ENCODE measurements around the gene NMRAL1. TPM values are rescaled to one million over a fixed set of nuclear protein-coding genes. Genes with fewer than 3 reads are reported as not detected.

NMRAL1 gene
- total RNA-seq, 1 donor from 2014 or later, result 43.5 TPM

DNA sequence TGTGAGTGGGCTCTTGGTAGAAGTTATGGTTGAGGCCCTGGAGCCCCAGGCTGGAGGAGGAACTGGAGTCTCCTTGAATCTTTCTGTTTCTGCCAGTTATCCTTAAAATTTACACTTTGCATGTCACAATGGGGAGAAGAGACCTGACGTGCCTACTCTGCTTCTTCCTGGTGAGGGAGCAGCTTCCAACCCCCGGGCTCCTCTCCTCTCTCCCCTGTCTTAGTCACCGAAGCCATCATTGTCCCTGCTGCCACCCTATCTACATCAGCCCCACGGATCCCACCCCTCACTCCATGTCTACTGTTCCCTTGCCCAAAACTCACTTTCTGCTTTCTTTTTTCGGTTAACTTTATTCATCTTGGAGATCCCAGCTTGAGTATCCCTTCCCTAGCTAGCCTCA lies 31.2 kb downstream of the NMRAL1 start:
- H3K4me1 ChIP-seq, result no peaks in the 10 kb centered on the region
- H3K27ac ChIP-seq, result no peak overlapping the region
- DNase-seq (no peak), ATAC-seq (no peak)
- H3K9me3 ChIP-seq, result no peaks in the 10 kb centered on the region
- TF ChIP-seq, protein P1, sequence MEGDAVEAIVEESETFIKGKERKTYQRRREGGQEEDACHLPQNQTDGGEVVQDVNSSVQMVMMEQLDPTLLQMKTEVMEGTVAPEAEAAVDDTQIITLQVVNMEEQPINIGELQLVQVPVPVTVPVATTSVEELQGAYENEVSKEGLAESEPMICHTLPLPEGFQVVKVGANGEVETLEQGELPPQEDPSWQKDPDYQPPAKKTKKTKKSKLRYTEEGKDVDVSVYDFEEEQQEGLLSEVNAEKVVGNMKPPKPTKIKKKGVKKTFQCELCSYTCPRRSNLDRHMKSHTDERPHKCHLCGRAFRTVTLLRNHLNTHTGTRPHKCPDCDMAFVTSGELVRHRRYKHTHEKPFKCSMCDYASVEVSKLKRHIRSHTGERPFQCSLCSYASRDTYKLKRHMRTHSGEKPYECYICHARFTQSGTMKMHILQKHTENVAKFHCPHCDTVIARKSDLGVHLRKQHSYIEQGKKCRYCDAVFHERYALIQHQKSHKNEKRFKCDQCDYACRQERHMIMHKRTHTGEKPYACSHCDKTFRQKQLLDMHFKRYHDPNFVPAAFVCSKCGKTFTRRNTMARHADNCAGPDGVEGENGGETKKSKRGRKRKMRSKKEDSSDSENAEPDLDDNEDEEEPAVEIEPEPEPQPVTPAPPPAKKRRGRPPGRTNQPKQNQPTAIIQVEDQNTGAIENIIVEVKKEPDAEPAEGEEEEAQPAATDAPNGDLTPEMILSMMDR (IDR thresholded peaks at IDR 0.05), result no peak
- no peaks in the 10 kb centered on the region for H3K27me3 ChIP-seq (ENCODE audit: low read depth)
- no peak overlapping the region for H3K4me3 ChIP-seq
- peaks cover 100% of the 10 kb centered on the region for H3K36me3 ChIP-seq
- intact Hi-C loops (cut with DNase I), result no loop called here

DNA sequence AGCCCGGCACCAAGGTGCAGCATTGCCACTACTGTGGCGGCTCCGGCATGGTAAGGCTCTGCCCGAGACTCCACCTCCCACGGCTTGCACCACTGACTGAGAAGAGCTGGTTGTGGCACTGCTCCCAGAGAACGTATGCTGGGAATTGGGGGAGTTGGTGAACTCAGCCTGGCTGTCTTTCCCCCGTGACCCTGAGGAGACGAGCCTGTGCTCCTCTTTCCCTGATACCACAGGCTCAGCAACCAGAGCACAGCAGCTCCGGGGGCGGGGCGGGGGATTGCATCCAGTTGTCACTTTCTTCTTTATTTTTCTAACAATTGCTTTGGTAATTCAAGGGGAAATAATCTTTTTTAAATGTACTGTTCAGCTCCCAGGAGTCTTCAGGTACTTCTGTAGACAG lies 32.1 kb downstream of the NMRAL1 start:
- Histone ChIP-seq H3K27me3 (ENCODE audit: low read depth) (no peaks in the 10 kb centered on the region), H3K36me3 (peaks cover 100% of the 10 kb centered on the region), H3K4me1 (no peaks in the 10 kb centered on the region), H3K27ac (no peak overlapping the region), H3K9me3 (no peaks in the 10 kb centered on the region), H3K4me3 (no peak overlapping the region)
- no peak for ATAC-seq
- no peak for DNase-seq
- intact Hi-C loops (cut with DNase I), result no loop called here
- TF ChIP-seq, protein P1 (IDR thresholded peaks at IDR 0.05), result no peak

DNA sequence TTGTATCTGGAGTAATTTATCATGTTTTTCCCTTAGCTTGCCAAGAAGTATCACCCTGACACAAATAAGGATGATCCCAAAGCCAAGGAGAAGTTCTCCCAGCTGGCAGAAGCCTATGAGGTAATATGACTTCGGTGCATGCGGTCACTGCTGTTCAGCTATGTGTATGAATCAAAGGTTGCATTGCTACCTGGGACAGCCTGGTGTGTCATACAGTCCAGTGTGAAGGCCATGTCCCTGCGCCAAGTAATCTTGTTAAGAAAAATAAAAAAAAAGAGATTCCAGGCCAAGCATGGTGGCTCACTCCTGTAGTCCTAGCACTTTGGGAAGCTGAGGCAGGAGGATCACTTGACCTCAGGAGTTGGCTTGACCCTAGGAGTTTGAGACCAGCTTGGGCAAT lies 37.1 kb downstream of the NMRAL1 start:
- H3K27me3 ChIP-seq (ENCODE audit: low read depth), result no peaks in the 10 kb centered on the region
- no peaks in the 10 kb centered on the region for H3K4me1 ChIP-seq
- DNase-seq (no peak), ATAC-seq (no peak)
- no peaks in the 10 kb centered on the region for H3K9me3 ChIP-seq
- intact Hi-C loops (cut with DNase I), result no loop called here
- TF ChIP-seq, protein P1 (IDR thresholded peaks at IDR 0.05), result no peak
- H3K27ac ChIP-seq, result no peak overlapping the region
- peaks cover 86% of the 10 kb centered on the region for H3K36me3 ChIP-seq
- H3K4me3 ChIP-seq, result no peak overlapping the region

DNA sequence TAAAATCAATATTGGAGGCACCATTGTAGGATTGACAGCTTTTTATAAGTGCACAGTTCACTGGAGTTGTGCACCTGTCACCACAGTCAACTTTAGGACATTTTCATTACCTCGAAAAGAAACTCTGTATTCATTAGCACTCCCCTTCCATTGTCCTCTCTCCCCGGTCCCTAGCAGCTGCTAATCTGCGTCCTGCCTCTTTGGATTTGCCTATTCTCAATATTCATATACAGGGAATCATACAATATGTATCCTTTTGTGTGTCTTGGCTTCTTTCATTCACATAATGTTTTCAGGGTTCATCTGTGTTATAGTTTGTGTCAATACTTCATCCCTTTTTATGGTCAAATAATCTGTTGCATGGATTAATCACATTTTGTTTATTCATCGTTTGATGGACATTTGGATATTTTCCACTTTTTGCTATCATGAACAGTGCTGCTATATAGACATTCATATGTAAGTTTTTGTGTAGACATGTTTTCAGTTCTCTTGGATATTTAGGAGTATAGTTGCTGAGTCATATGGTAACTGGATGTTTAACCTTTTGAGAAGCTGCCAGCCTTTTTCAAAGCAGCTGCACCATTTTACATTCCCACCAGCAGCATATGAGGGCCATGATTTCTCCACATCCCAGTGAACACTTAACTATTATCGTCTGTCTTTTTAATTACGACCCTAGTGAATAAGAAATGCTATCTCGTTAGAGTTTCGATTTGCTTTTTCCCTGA lies 38.9 kb downstream of the NMRAL1 start:
- no peak overlapping the region for H3K27ac ChIP-seq
- TF ChIP-seq, protein P1 (IDR thresholded peaks at IDR 0.05), result no peak
- no peaks in the 10 kb centered on the region for H3K9me3 ChIP-seq
- peaks cover 82% of the 10 kb centered on the region for H3K36me3 ChIP-seq
- H3K27me3 ChIP-seq (ENCODE audit: low read depth), result no peaks in the 10 kb centered on the region
- H3K4me1 ChIP-seq, result no peaks in the 10 kb centered on the region
- intact Hi-C loops (cut with DNase I), result no loop called here
- no peak overlapping the region for H3K4me3 ChIP-seq
- ATAC-seq (no peak), DNase-seq (no peak)

DNA sequence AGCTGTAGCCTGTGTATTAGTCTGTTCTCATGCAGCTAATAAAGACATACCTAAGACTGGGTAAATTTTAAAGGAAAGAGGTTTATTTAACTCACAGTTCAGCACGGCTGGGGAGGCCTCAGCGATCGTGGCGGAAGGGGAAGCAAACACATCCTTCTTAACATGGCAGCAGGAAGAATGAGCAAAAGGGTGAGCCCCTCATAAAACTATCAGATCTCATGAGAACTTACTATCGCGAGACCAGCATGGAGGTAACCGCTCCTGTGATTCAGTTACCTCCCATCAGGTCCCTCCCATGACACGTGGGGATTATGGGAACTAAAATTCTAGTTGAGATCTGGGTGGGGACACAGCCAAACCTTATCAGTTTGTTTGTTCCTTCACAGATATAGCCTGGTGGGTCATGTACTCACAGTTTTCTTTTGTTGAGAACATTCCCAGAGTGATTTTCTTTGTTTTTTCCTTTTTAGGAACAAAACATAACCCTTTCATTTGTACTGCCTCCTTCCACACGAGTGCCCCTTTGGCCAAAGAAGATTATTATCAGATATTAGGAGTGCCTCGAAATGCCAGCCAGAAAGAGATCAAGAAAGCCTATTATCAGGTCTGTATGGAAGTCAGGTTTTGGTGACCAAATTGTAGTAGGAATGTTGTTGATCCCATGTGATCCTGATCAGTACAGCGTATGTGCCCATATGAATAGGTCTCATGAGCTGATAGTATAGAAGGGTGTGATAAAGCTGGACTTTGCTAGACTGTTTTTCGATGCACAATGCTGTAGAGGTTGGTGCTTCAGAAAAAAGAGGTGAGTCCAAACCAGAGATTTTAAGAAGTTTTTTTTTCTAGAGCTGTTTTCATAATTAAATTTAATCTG lies 40.3 kb downstream of the NMRAL1 start:
- Histone ChIP-seq H3K36me3 (peaks cover 69% of the 10 kb centered on the region), H3K27me3 (ENCODE audit: low read depth) (no peaks in the 10 kb centered on the region), H3K4me3 (no peak overlapping the region), H3K27ac (no peak overlapping the region), H3K4me1 (no peaks in the 10 kb centered on the region), H3K9me3 (no peaks in the 10 kb centered on the region)
- ATAC-seq (no peak), DNase-seq (no peak)
- intact Hi-C loops (cut with DNase I), result no loop called here
- TF ChIP-seq, protein P1 (IDR thresholded peaks at IDR 0.05), result no peak

Data from lower lobe of right lung (tissue), 2 donors.